Esophagus (tissue), 2 donors: ENCODE results near the gene MYOT. TPM values are rescaled to one million over a fixed set of nuclear protein-coding genes. Genes with fewer than 3 reads are reported as not detected.
A peak's percentile ranks its signal among the peaks of the same experiment; 100 is the strongest.
"Not testable (repeated sequence)": the region's sequence is repeated elsewhere in the genome, so short reads cannot be mapped to it uniquely, and the experiment has no call there.

ENCODE experiments used
- H3K27ac ChIP-seq, 2 donors: one replicate each; pipeline ENCODE4 v1.5.1; 2013; ENCODE audit warnings: low read depth in 2 of 2, mild to moderate bottlenecking in 2 of 2, inconsistent platforms in 1 of 2, low read length in 1 of 2, moderate library complexity in 1 of 2
- H3K27me3 ChIP-seq, 2 donors: one replicate each; pipeline ENCODE4 v1.6.1; 2013; ENCODE audit warnings: low read length in 2 of 2, control low read depth in 1 of 2, mild to moderate bottlenecking in 1 of 2; ENCODE audit not compliant: insufficient read depth in 2 of 2, control insufficient read depth in 1 of 2
- H3K36me3 ChIP-seq, 2 donors: one replicate each; pipeline ENCODE4 v1.6.1; 2013; ENCODE audit warnings: low read length in 1 of 2; ENCODE audit not compliant: control insufficient read depth in 2 of 2, insufficient read depth in 2 of 2
- H3K4me1 ChIP-seq, 2 donors: one replicate each; pipeline ENCODE4 v1.6.1; 2013; ENCODE audit warnings: low read length in 1 of 2; ENCODE audit not compliant: control insufficient read depth in 2 of 2, insufficient read depth in 2 of 2
- H3K4me3 ChIP-seq, 2 donors: one replicate each; pipeline ENCODE4 v1.5.1; 2013; ENCODE audit warnings: low read length in 2 of 2, mild to moderate bottlenecking in 2 of 2, low read depth in 1 of 2, moderate library complexity in 1 of 2
- H3K9me3 ChIP-seq, 2 donors: one replicate each; pipeline ENCODE4 v1.6.1; 2013; ENCODE audit warnings: mild to moderate bottlenecking in 2 of 2, low read depth in 1 of 2, low read length in 1 of 2, moderate library complexity in 1 of 2; ENCODE audit not compliant: control insufficient read depth in 2 of 2, insufficient read depth in 1 of 2
- WGBS, 2 donors: extraction: QIAGEN DNeasy Blood & Tissue Kit; methylation state at CpG; one replicate each; pipeline ENCODE4 v1.1.7; 2013; 5-methylcytosine and 5-hydroxymethylcytosine counted together
- polyA plus RNA-seq, 2 donors: library from polyadenylated mRNA; stranded (reverse); fragments of 200-250 nt; gene quantifications; one replicate each; pipeline ENCODE4 v1.2.3, GENCODE V29; 2013
- donor health status: healthy with polysubstance abuse.
- donor health status: Bipolar disorder and iron deficiency.

MYOT gene
- polyA plus RNA-seq, 2 donors: 0.14 to 0.74 TPM

DNA sequence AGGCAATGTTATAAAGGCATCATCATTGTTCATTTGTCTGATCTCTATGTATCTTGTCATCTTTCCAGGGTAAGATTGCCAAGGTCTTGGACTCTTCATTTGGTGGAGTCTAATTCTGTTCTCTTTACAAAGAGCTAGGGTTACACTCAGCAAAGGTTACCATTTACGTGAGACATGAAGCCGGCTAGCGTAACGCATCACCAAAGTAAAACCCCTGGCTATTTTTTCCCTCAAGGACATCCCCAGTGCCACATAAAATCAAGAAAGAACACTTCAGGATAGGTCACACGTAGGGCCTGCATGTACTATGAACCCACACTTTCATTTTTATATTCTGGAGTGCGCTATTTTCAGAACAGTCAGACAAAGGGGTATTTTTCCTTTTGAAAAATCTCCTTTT is 20.0 kb upstream of the MYOT start:
- 93 to 94% methylated on average over 6 of the region's 6 CpGs for WGBS, 2 donors

DNA sequence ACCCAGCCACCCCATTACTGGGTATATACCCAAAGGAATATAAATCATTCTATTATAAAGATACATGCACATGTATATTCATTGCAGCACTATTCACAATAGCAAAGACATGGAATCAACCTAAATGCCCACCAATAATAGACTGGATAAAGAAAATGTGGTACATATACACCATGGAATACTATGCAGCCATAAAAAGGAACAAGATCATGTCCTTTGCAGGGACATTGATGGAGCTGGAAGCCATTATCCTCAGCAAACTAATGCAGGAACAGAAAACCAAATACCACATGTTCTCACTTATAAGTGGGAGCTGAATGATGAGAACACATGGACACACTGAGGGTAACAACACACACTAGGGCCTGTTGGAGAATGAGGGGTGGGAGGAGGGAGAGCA is 14.5 kb upstream of the MYOT start:
- H3K9me3 ChIP-seq, H3K4me3 ChIP-seq, H3K4me1 ChIP-seq, H3K36me3 ChIP-seq, H3K27ac ChIP-seq, H3K27me3 ChIP-seq: not testable (repeated sequence)

More for the DNA sequence above, 20.0 kb upstream of the MYOT start:
- H3K4me3 ChIP-seq: no peak overlapping the region
- no peaks in the 10 kb centered on the region for H3K27me3 ChIP-seq
- H3K9me3 ChIP-seq: no peaks in the 10 kb centered on the region
- no peaks in the 10 kb centered on the region for H3K36me3 ChIP-seq
- no peaks in the 10 kb centered on the region for H3K4me1 ChIP-seq
- H3K27ac ChIP-seq: no peak overlapping the region

DNA sequence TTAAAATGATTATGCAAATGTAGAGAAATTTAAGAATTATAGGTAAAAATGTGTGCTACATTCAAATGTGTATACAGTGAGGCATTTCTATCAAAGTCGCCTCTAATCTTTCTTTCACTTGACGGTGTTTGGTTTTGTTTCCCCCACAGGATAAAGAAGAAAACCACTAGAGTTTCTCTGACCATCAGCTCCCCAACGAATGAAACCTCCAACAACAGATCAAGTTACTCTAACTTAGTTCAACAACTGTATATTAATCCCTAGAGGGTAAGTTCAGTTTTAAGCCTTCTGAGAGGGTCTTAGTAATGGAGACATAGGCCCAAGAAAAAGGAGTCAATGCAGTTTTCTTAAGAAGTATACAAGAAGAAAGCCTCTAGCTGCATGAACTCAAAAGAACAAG is 11.5 kb upstream of the MYOT start:
- H3K9me3 ChIP-seq: no peaks in the 10 kb centered on the region
- H3K27ac ChIP-seq: no peak overlapping the region
- H3K27me3 ChIP-seq: no peaks in the 10 kb centered on the region
- no peaks in the 10 kb centered on the region for H3K36me3 ChIP-seq
- no peaks in the 10 kb centered on the region for H3K4me1 ChIP-seq
- WGBS, 2 donors: 69 to 79% methylated on average over 3 of the region's 3 CpGs
- H3K4me3 ChIP-seq: no peak overlapping the region

- H3K27ac ChIP-seq: no peak overlapping the region
- H3K4me1 ChIP-seq: no peaks in the 10 kb centered on the region
- H3K9me3 ChIP-seq: no peaks in the 10 kb centered on the region
- no peaks in the 10 kb centered on the region for H3K36me3 ChIP-seq
- WGBS, 2 donors: 82 to 84% methylated on average over 5 of the region's 5 CpGs
- H3K4me3 ChIP-seq: no peak overlapping the region
- no peaks in the 10 kb centered on the region for H3K27me3 ChIP-seq
These were observed 10.5 kb upstream of the MYOT start for GRCh38 chr5:137856916-137857862.

GRCh38 chr5:137858223-137858916 is 9.3 kb upstream of the MYOT start:
- Histone ChIP-seq H3K4me3 (no peak overlapping the region), H3K4me1 (no peaks in the 10 kb centered on the region), H3K27me3 (no peaks in the 10 kb centered on the region), H3K36me3 (no peaks in the 10 kb centered on the region), H3K27ac (peak overlapping the region in 1 of 2 donors; percentile 37), H3K9me3 (no peaks in the 10 kb centered on the region)
- 29 to 32% methylated on average over 3 of the region's 3 CpGs for WGBS, 2 donors

DNA sequence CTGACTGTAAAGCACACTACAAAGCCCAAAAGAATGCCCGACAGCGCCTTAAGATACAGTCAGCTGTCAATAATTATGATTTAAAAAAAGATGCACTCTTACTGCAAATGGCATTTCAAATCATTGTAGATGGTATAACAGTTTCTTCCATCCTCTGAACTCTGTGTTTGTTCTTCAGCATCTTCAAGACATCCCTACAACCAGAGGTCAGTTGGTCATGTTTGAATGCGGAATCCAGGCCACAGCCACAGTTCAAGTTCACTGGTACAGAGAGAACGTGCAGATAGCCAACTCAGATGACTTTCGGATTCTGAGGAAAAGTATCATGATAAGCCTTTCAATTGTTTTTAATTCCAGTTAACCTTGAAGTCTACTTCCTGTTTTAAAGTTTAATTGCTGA is 8.7 kb upstream of the MYOT start:
- Histone ChIP-seq H3K4me1 (no peaks in the 10 kb centered on the region), H3K27me3 (no peaks in the 10 kb centered on the region), H3K36me3 (no peaks in the 10 kb centered on the region), H3K4me3 (no peak overlapping the region), H3K9me3 (no peaks in the 10 kb centered on the region), H3K27ac (no peak overlapping the region)
- WGBS, 2 donors: 81 to 87% methylated on average over 5 of the region's 5 CpGs

DNA sequence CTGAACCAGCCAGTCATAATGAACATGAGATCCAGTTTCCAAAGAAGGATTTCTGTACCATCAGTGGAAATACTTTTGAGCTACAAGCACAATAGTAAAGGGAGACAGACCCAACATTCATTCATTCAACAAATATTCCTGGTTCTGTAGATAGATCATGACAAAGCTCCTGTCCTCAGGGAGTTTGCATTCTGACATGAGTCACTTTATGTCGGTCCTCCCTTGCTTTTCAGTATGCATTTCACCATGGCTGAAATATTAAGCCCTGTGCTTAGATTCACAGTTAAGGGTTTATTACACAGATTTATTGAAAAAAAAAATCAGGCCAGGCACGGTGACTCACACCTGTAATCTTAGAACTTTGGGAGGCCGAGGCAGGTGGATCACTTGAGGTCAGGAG is 5.4 kb upstream of the MYOT start:
- Histone ChIP-seq H3K4me3 (no peak overlapping the region), H3K4me1 (no peaks in the 10 kb centered on the region), H3K9me3 (no peaks in the 10 kb centered on the region), H3K36me3 (no peaks in the 10 kb centered on the region), H3K27me3 (no peaks in the 10 kb centered on the region), H3K27ac (no peak overlapping the region)
- WGBS, 2 donors: 79 to 82% methylated on average over 3 of the region's 3 CpGs

GRCh38 chr5:137863653-137864052 is 4.0 kb upstream of the MYOT start:
- H3K27me3 ChIP-seq, H3K36me3 ChIP-seq, H3K27ac ChIP-seq, H3K4me1 ChIP-seq, H3K4me3 ChIP-seq, H3K9me3 ChIP-seq: not testable (repeated sequence)
- WGBS, 2 donors: 94 to 95% methylated on average over 6 of the region's 6 CpGs

DNA sequence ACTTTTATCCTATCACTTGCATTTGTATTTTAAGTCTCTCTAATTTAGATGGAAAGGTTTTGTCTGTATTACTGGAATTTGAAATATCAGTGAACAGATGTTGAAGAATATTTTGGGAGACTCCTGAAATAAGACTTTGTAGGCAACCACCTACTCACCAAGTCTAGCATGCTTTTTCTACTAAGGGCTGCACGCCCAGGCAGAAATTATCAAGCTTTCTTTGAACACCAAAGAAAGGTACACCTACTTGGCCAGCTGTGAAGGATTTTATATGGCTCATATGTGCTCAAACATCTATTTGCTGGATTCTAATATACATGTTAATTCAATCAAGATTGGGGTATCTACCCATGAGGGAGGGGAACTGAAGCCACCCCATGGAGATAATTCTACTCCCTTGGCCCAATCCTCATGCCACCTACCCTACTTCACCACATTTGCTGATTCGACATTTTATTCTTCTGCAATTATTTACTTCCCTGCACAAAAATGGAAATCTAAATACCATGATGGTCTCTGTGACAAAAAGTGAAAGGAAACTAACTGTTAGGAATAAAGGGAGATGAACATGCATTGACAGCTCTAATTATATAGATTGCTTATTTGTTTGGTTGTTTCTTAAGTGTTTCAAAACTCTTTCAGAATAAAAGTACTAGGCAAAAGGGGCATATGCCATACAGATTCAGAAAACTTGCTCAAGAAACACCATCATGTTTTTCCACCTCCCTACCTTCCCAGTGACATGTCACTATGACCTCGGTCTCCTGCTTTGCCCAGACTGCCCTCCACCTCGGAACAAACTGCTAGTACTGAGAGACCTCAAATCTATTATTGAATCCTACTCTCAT is 895 bp upstream of the MYOT start:
- Histone ChIP-seq H3K27ac (no peak overlapping the region), H3K4me1 (no peaks in the 10 kb centered on the region), H3K27me3 (no peaks in the 10 kb centered on the region), H3K4me3 (no peak overlapping the region), H3K36me3 (no peaks in the 10 kb centered on the region), H3K9me3 (no peaks in the 10 kb centered on the region)
- 88 to 92% methylated on average over 4 of the region's 4 CpGs for whole genome bisulfite sequencing, 2 donors
